Stomach (tissue), 4 donors: ENCODE results near the gene MSGN1.

Experiments used
- CTCF ChIP-seq, 7 experiments: fragments of 450-650 bp in 4 of 7; fragments of 200-600 bp in 3 of 7; sonication (generic) in 3 of 7; IDR thresholded peaks; one replicate each; pipeline ENCODE4 v1.5.1; 2016 to 2019; ENCODE audit warnings: antibody characterized with exemption in 7 of 7, control low read depth in 2 of 7, mild to moderate bottlenecking in 1 of 7
- POLR2A ChIP-seq, 4 donors: fragments of 450-650 bp; IDR thresholded peaks; one replicate each; pipeline ENCODE4 v1.6.1; 2016; ENCODE audit warnings: antibody characterized with exemption in 4 of 4, control low read depth in 2 of 4, mild to moderate bottlenecking in 1 of 4, moderate library complexity in 1 of 4
- POLR2AphosphoS5 ChIP-seq, 3 donors: sonication (generic); formaldehyde crosslinking; IDR thresholded peaks; one replicate each; pipeline ENCODE4 v1.6.1; 2016; ENCODE audit warnings: antibody characterized with exemption in 3 of 3

- TF ChIP-seq CTCF (IDR thresholded peaks at IDR 0.05) (no peak), POLR2A (IDR thresholded peaks at IDR 0.05) (no peak), POLR2AphosphoS5 (IDR thresholded peaks at IDR 0.05) (no peak)
Measured at GRCh38 chr2:17772532-17772931, 43.7 kb upstream of the MSGN1 start.
